ENCODE results near the gene MS4A13. TPM values are rescaled to one million over a fixed set of nuclear protein-coding genes. Genes with fewer than 3 reads are reported as not detected.

The MS4A13 gene
- total and polyA plus RNA-seq, 2 of the 8 experiments (the other 6 are each of a cell fraction or from before 2014, with no cell fraction given) = not detected

- TF ChIP-seq ZNF274 (IDR thresholded peaks at IDR 0.05; ENCODE audit: borderline replicate concordance, extremely low read depth, low read length) (no peak), GTF2F1 (IDR thresholded peaks at IDR 0.05; ENCODE audit: borderline replicate concordance, low read depth, low read length) (no peak)
Observed at GRCh38 chr11:60502221-60502775, 12.9 kb upstream of the MS4A13 start (continued).

Data from H1 (cell line).